Panc1 (cell line): ENCODE data around the gene EFCAB8. TPM values are rescaled to one million over a fixed set of nuclear protein-coding genes. Genes with fewer than 3 reads are reported as not detected.
A peak's percentile ranks its signal among the peaks of the same experiment; 100 is the strongest.

Experiments
- ATAC-seq: fragments of 200-7000 bp; cut with Tn5 transposase; 2 replicates; pipeline ENCODE4 v1.9.1; 2020; ENCODE audit warnings: mild to moderate bottlenecking, moderate library complexity
- BruUV-seq: library from RNA; stranded (reverse); fragments of 400-500 nt; replicated peaks from 2 replicates; lab custom pipeline; 2021; lab: Mats Ljungman, UMichigan
- CTCF ChIA-PET: fragments of 300-600 bp; sonication (Branson Sonifier 250); formaldehyde crosslinking; loops from one replicate; lab custom pipeline; 2022; ENCODE audit warnings: antibody characterized with exemption; lab: Charles Lee
- POLR2A ChIA-PET: fragments of 300-600 bp; sonication (Branson Sonifier 250); formaldehyde crosslinking; loops from one replicate; lab custom pipeline; 2022; ENCODE audit warnings: antibody characterized with exemption; lab: Charles Lee
- DNase-seq: peaks from one replicate; pipeline ENCODE4 v3.0.0-alpha.2; 2010; ENCODE audit warnings: low read depth, low spot score
- H3K27ac ChIP-seq: 2 replicates; pipeline ENCODE4 v1.5.1; 2011; ENCODE audit warnings: mild to moderate bottlenecking, low read length, inconsistent platforms
- H3K27me3 ChIP-seq: fragments of 200-500 bp; sonication (Bioruptor generic); 2 replicates; pipeline ENCODE4 v1.6.0; 2014; ENCODE audit warnings: low read length, inconsistent platforms; ENCODE audit not compliant: control insufficient read depth, insufficient read depth
- H3K36me3 ChIP-seq: fragments of 200-500 bp; sonication (Bioruptor generic); 2 replicates; pipeline ENCODE4 v1.5.1; 2014; ENCODE audit warnings: inconsistent platforms, mild to moderate bottlenecking, low read length, moderate library complexity; ENCODE audit not compliant: control insufficient read depth, insufficient read depth
- H3K4me1 ChIP-seq: 2 replicates; pipeline ENCODE4 v1.5.1; 2011; ENCODE audit warnings: inconsistent platforms, mild to moderate bottlenecking, low read length, moderate library complexity; ENCODE audit not compliant: control insufficient read depth, insufficient read depth
- H3K4me3 ChIP-seq, 2 experiments: 2 replicates each; pipeline ENCODE4 v1.5.1; 2011 to 2012; ENCODE audit warnings: low read depth in 2 of 2, low read length in 2 of 2, mild to moderate bottlenecking in 2 of 2, inconsistent platforms in 1 of 2, moderate library complexity in 1 of 2
- H3K9me3 ChIP-seq: fragments of 200-500 bp; sonication (Bioruptor generic); 2 replicates; pipeline ENCODE4 v1.5.1; 2014; ENCODE audit warnings: low read depth, mild to moderate bottlenecking, inconsistent platforms, low read length, moderate library complexity; ENCODE audit not compliant: control insufficient read depth, insufficient read depth
- CTCF ChIP-seq: fragments of 450-650 bp; IDR thresholded peaks from 2 replicates; pipeline ENCODE4 v1.5.1; 2017; ENCODE audit warnings: mild to moderate bottlenecking
- POLR2AphosphoS5 ChIP-seq: IDR thresholded peaks from 2 replicates; pipeline ENCODE4 v1.6.1; 2012; ENCODE audit warnings: mild to moderate bottlenecking, low read depth, low read length, moderate library complexity
- REST ChIP-seq, 2 experiments: IDR thresholded peaks; 2 replicates each; pipeline ENCODE4 v1.6.1; 2011 to 2012; ENCODE audit warnings: low read depth in 2 of 2, control low read depth in 1 of 2, low read length in 1 of 2, mild to moderate bottlenecking in 1 of 2, moderate library complexity in 1 of 2; ENCODE audit not compliant: insufficient read depth in 1 of 2
- SIN3A ChIP-seq: IDR thresholded peaks from 2 replicates; pipeline ENCODE4 v1.6.1; 2012; ENCODE audit warnings: low read depth, mild to moderate bottlenecking, low read length, moderate library complexity, borderline replicate concordance; ENCODE audit not compliant: insufficient read depth
- TCF7L2 ChIP-seq: IDR thresholded peaks from 2 replicates; pipeline ENCODE4 v1.6.1; 2011; ENCODE audit warnings: mild to moderate bottlenecking, low read depth, low read length, inconsistent platforms
- in situ Hi-C: cut with HindIII; loops from 2 replicates; pipeline ENCODE4 v1.10.0; 2016; ENCODE audit warnings: low sequenced_read_pairs, low pct_unique_long_range_greater_than_20kb
- intact Hi-C: fragments of 100-400 bp; cut with micrococcal nuclease; formaldehyde crosslinking; loops from one replicate; pipeline ENCODE4 v1.10.0; 2022; ENCODE audit not compliant: unreplicated experiment
- total RNA-seq: library from RNA; stranded (reverse); gene quantifications from one replicate; pipeline ENCODE4 v1.2.1, GENCODE V29; 2021; ENCODE audit not compliant: unreplicated experiment

The EFCAB8 gene
- total RNA-seq, 1 experiment from 2014 or later, result 1.1 TPM

GRCh38 chr20:33009214-33010132 lies 150.8 kb downstream of the EFCAB8 start:
- POLR2A ChIA-PET, result no interaction called here
- 0 out of 2 replicates have a peak, but pooled peaks have one; percentile 28 for TF ChIP-seq TCF7L2
- no peak for TF ChIP-seq POLR2AphosphoS5
- no peak for TF ChIP-seq SIN3A
- intact Hi-C loops (no loop called here), in situ Hi-C loops (no loop called here)
- BruUV-seq, result no TSS peak
- H3K27me3 ChIP-seq, result no peaks in the 10 kb centered on the region; the same call in 1 of the 2 replicates
- no peaks in the 10 kb centered on the region for H3K36me3 ChIP-seq
- H3K27ac ChIP-seq, result no peak overlapping the region
- no peaks in the 10 kb centered on the region for H3K9me3 ChIP-seq
- no peak overlapping the region for H3K4me3 ChIP-seq
- peaks cover 4% of the 10 kb centered on the region; the same call in 1 of the 2 replicates for H3K4me1 ChIP-seq
- CTCF ChIA-PET, result no interaction called here
- ATAC-seq (no peak), DNase-seq (no peak)

GRCh38 chr20:33010133-33010504 lies 151.4 kb downstream of the EFCAB8 start:
- ChIA-PET POLR2A (no interaction called here), CTCF (no interaction called here)
- intact Hi-C loops, result no loop called here
- H3K36me3 ChIP-seq, result no peaks in the 10 kb centered on the region
- BruUV-seq, result no TSS peak
- H3K27ac ChIP-seq, result no peak overlapping the region
- DNase-seq (no peak), ATAC-seq (no peak)
- H3K9me3 ChIP-seq, result no peaks in the 10 kb centered on the region
- in situ Hi-C loops, result no loop called here
- H3K4me1 ChIP-seq, result peaks cover 4% of the 10 kb centered on the region; the same call in 1 of the 2 replicates
- no peaks in the 10 kb centered on the region; the same call in 1 of the 2 replicates for H3K27me3 ChIP-seq
- H3K4me3 ChIP-seq, result no peak overlapping the region
- TF ChIP-seq TCF7L2 (no peak), CTCF (no peak), POLR2AphosphoS5 (no peak), SIN3A (no peak), REST (IDR thresholded peaks at IDR 0.05; ENCODE audit: insufficient read depth in 1 of 2, low read depth in 2 of 2, low read length in 1 of 2) (no peak)
